ENCODE data around the gene REG4. TPM values are rescaled to one million over a fixed set of nuclear protein-coding genes. Genes with fewer than 3 reads are reported as not detected.

REG4 gene
- polyA plus RNA-seq, 1 of the 3 experiments (the other 2 are of a cell fraction): not detected

DNA sequence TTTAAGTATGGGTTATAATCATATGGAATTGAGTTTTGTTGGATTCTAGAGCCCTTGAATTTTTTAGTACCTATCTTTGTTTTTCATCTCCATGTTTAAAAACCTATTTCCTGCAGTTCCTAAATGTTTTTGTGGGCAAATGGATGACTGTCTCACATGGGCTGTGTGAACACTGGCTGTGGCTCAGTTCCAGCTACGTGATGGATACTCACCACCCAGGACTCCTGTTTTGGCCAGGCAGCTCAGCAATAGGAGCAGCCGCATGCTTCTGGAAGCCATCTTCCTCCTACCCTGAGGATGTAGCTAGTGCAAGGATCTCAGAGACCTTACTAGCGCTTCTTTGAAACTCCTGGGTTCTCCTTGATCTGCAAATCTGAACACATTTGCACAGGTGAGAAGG, 2.8 kb downstream of the REG4 start:
- no peaks in the 10 kb centered on the region for H3K79me2 ChIP-seq (ENCODE audit: insufficient read depth)
- peaks cover 28% of the 10 kb centered on the region for H3K27me3 ChIP-seq (ENCODE audit: insufficient read depth)
- no peak overlapping the region for H3K27ac ChIP-seq (ENCODE audit: low read depth in 2 of 2, low read length in 1 of 2)
- 28% methylated on average over 3 of the region's 3 CpGs for WGBS (ENCODE audit: low lambda C conversion rate)
- no peaks in the 10 kb centered on the region for H4K20me1 ChIP-seq (ENCODE audit: insufficient read depth)
- no peak overlapping the region for H3K4me2 ChIP-seq
- no peaks in the 10 kb centered on the region for H3K9me3 ChIP-seq
- H3K4me1 ChIP-seq (ENCODE audit: control insufficient read depth in 1 of 2, insufficient read depth in 2 of 2, low read depth in 1 of 2, low read length in 1 of 2): peaks cover 0 to 2% of the 10 kb centered on the region in 2 experiments; a peak in 1 of 4 replicates
- no peak overlapping the region for H3K9ac ChIP-seq
- ChIA-PET CTCF (interaction anchor here (0.7 to 3.7 kb wide), 26 partner anchors 10 to 200 kb away, joined by 3 to 24 read pairs (median 5); no protein-coding TSS in a partner anchor), POLR2A (interaction anchor here (0.5 kb wide), 1 partner anchor 84 kb away, joined by 3 read pairs; no protein-coding TSS in a partner anchor)
- no peaks in the 10 kb centered on the region for H3K36me3 ChIP-seq (replicated peaks in 1 of 2; ENCODE audit: control insufficient read depth in 1 of 2, insufficient read depth in 2 of 2, low read length in 1 of 2)
- DNase-seq: no peak
- no peak overlapping the region for H2AFZ ChIP-seq (ENCODE audit: low read depth)
- H3K9me2 ChIP-seq: no peaks in the 10 kb centered on the region
- H3K4me3 ChIP-seq (ENCODE audit: low read depth in 2 of 2, low read length in 1 of 2): no peak overlapping the region
- no peaks in the 10 kb centered on the region for H3F3A ChIP-seq (replicated peaks; ENCODE audit: insufficient read depth)
- no peak for TF ChIP-seq SIN3A (IDR thresholded peaks at IDR 0.05; ENCODE audit: borderline replicate concordance, low read depth, low read length)
- TF ChIP-seq, protein P1, sequence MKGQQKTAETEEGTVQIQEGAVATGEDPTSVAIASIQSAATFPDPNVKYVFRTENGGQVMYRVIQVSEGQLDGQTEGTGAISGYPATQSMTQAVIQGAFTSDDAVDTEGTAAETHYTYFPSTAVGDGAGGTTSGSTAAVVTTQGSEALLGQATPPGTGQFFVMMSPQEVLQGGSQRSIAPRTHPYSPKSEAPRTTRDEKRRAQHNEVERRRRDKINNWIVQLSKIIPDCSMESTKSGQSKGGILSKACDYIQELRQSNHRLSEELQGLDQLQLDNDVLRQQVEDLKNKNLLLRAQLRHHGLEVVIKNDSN (IDR thresholded peaks at IDR 0.05; ENCODE audit: borderline replicate concordance, low read depth): no peak
- TF ChIP-seq TAF1 (IDR thresholded peaks at IDR 0.05; ENCODE audit: borderline replicate concordance, low read depth, low read length): no peak
- TF ChIP-seq, protein P2, sequence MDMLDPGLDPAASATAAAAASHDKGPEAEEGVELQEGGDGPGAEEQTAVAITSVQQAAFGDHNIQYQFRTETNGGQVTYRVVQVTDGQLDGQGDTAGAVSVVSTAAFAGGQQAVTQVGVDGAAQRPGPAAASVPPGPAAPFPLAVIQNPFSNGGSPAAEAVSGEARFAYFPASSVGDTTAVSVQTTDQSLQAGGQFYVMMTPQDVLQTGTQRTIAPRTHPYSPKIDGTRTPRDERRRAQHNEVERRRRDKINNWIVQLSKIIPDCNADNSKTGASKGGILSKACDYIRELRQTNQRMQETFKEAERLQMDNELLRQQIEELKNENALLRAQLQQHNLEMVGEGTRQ (IDR thresholded peaks at IDR 0.05; ENCODE audit: borderline replicate concordance, low read depth, low read length): no peak
- TF ChIP-seq FOXM1 (IDR thresholded peaks at IDR 0.05; ENCODE audit: low read depth): no peak

- no peaks in the 10 kb centered on the region for H3F3A ChIP-seq (replicated peaks; ENCODE audit: insufficient read depth)
- no peak overlapping the region for H3K4me2 ChIP-seq
- H3K9me3 ChIP-seq: no peaks in the 10 kb centered on the region
- no peak overlapping the region for H3K27ac ChIP-seq (ENCODE audit: low read depth in 2 of 2, low read length in 1 of 2)
- TF ChIP-seq TAF1 (IDR thresholded peaks at IDR 0.05; ENCODE audit: borderline replicate concordance, low read depth, low read length): no peak
- TF ChIP-seq CTCF (IDR thresholded peaks at IDR 0.05): no peak
- no peak for TF ChIP-seq RFX5 (IDR thresholded peaks at IDR 0.05; ENCODE audit: low read length)
- no peak for TF ChIP-seq EP300 (IDR thresholded peaks at IDR 0.05; ENCODE audit: borderline replicate concordance in 1 of 2, low read depth in 1 of 2, low read length in 1 of 2)
- no peak for TF ChIP-seq GATA2 (CRISPR knock-in tag; IDR thresholded peaks at IDR 0.05)
- TF ChIP-seq TEAD4 (IDR thresholded peaks at IDR 0.05; ENCODE audit: borderline replicate concordance, insufficient read depth): no peak
- TF ChIP-seq SMC3 (IDR thresholded peaks at IDR 0.05; ENCODE audit: low read depth, low read length): no peak
- no peak for TF ChIP-seq MEF2A (IDR thresholded peaks at IDR 0.05; ENCODE audit: borderline replicate concordance, low read depth)
- TF ChIP-seq CHD2 (IDR thresholded peaks at IDR 0.05; ENCODE audit: low read length, partially characterized antibody): no peak
- CTCF ChIA-PET: interaction anchor here (1.0 to 1.6 kb wide), 5 partner anchors 11 to 142 kb away, joined by 3 to 5 read pairs (median 3); no protein-coding TSS in a partner anchor
- H3K27me3 ChIP-seq (ENCODE audit: insufficient read depth): peaks cover 28% of the 10 kb centered on the region
- H3K9me2 ChIP-seq: no peaks in the 10 kb centered on the region
- POLR2A ChIA-PET: no interaction called here
- H3K4me3 ChIP-seq (ENCODE audit: low read depth in 2 of 2, low read length in 1 of 2): no peak overlapping the region
- H3K9ac ChIP-seq: no peak overlapping the region
- peaks cover 0 to 2% of the 10 kb centered on the region in 2 experiments; a peak in 1 of 4 replicates for H3K4me1 ChIP-seq (ENCODE audit: control insufficient read depth in 1 of 2, insufficient read depth in 2 of 2, low read depth in 1 of 2, low read length in 1 of 2)
- H2AFZ ChIP-seq (ENCODE audit: low read depth): no peak overlapping the region
- H3K79me2 ChIP-seq (ENCODE audit: insufficient read depth): no peaks in the 10 kb centered on the region
- 37% methylated on average over 4 of the region's 4 CpGs for WGBS (ENCODE audit: low lambda C conversion rate)
- H4K20me1 ChIP-seq (ENCODE audit: insufficient read depth): no peaks in the 10 kb centered on the region
- no peak for DNase-seq
- no peaks in the 10 kb centered on the region for H3K36me3 ChIP-seq (replicated peaks in 1 of 2; ENCODE audit: control insufficient read depth in 1 of 2, insufficient read depth in 2 of 2, low read length in 1 of 2)
These were observed 4.8 kb downstream of the REG4 start for GRCh38 chr1:119806489-119806888.

Measured in SK-N-SH (cell line).